Left kidney (tissue), 2 donors: ENCODE measurements around the gene ADAM17. TPM values are rescaled to one million over a fixed set of nuclear protein-coding genes. Genes with fewer than 3 reads are reported as not detected.
"Not testable (repeated sequence)": the region's sequence is repeated elsewhere in the genome, so short reads cannot be mapped to it uniquely, and the experiment has no call there.

ENCODE experiments used
- DNase-seq: peaks from one replicate; pipeline ENCODE4 v3.0.0-alpha.2; 2013
- polyA plus RNA-seq: library from polyadenylated mRNA; unstranded; fragments of 120-200 nt; gene quantifications from one replicate; pipeline ENCODE4 v1.2.1, GENCODE V29; 2013; ENCODE audit not compliant: insufficient read length

The ADAM17 gene
- polyA plus RNA-seq, 1 donor, result 56.6 TPM

GRCh38 chr2:9570182-9571060 lies 14.8 kb upstream of the ADAM17 start:
- DNase-seq, result no peak

GRCh38 chr2:9565436-9566153 lies 10.0 kb upstream of the ADAM17 start:
- DNase-seq, result no peak

- DNase-seq, result no peak
These were observed 5.0 kb upstream of the ADAM17 start for GRCh38 chr2:9560628-9561027.

- no peak for DNase-seq
These were observed 3.3 kb upstream of the ADAM17 start for GRCh38 chr2:9558948-9559381.

- DNase-seq, result peak; percentile 40
These were observed 602 bp upstream of the ADAM17 start for GRCh38 chr2:9556121-9556743.

- DNase-seq, result peak; percentile 74
These were observed 721 bp downstream of the ADAM17 start for GRCh38 chr2:9554921-9555296.

- DNase-seq, result no peak
These were observed 3.1 kb downstream of the ADAM17 start for GRCh38 chr2:9552219-9553178.

- not testable (repeated sequence) for DNase-seq
These were observed 4.7 kb downstream of the ADAM17 start for GRCh38 chr2:9550859-9551391.

GRCh38 chr2:9549420-9549819 lies 6.2 kb downstream of the ADAM17 start:
- no peak for DNase-seq

GRCh38 chr2:9548506-9548905 lies 7.1 kb downstream of the ADAM17 start:
- no peak for DNase-seq

GRCh38 chr2:9547262-9547991 lies 8.2 kb downstream of the ADAM17 start:
- DNase-seq, result no peak

- DNase-seq, result no peak
These were observed 10.1 kb downstream of the ADAM17 start for GRCh38 chr2:9545502-9545901.

- no peak for DNase-seq
These were observed 12.1 kb downstream of the ADAM17 start for GRCh38 chr2:9543557-9543956.

- DNase-seq, result no peak
These were observed 16.1 kb downstream of the ADAM17 start for GRCh38 chr2:9539531-9539930.

GRCh38 chr2:9538000-9538507 lies 17.6 kb downstream of the ADAM17 start:
- DNase-seq, result peak; percentile 28

GRCh38 chr2:9536504-9536903 lies 19.1 kb downstream of the ADAM17 start:
- no peak for DNase-seq

GRCh38 chr2:9535177-9535576 lies 20.5 kb downstream of the ADAM17 start:
- no peak for DNase-seq

GRCh38 chr2:9533663-9534062 lies 22.0 kb downstream of the ADAM17 start:
- no peak for DNase-seq

GRCh38 chr2:9532421-9532820 lies 23.2 kb downstream of the ADAM17 start:
- DNase-seq, result no peak

- DNase-seq, result no peak
These were observed 27.4 kb downstream of the ADAM17 start for GRCh38 chr2:9527995-9528787.
